OCI-LY1 (cell line): ENCODE measurements around the gene SOCS6.

ENCODE experiments used
- CTCF ChIP-seq: fragments of 200-600 bp; sonication (generic), shearing (Covaris generic); IDR thresholded peaks from 2 replicates; pipeline ENCODE4 v1.5.1; 2017; ENCODE audit warnings: mild to moderate bottlenecking, antibody characterized with exemption, low read length, moderate library complexity, mixed read lengths
- EZH2 ChIP-seq: fragments of 200-600 bp; sonication (generic), shearing (Covaris generic); IDR thresholded peaks from 2 replicates; pipeline ENCODE4 v1.8.0; 2017; ENCODE audit warnings: borderline replicate concordance, mixed run types, mild to moderate bottlenecking, antibody characterized with exemption, low read length, moderate library complexity, mixed read lengths

- TF ChIP-seq CTCF (no peak), EZH2 (no peak)
Observed at GRCh38 chr18:70362258-70362657, 73.4 kb downstream of the SOCS6 start.
